HCT116 (cell line): Measurements from ENCODE around the gene VMP1. TPM values are rescaled to one million over a fixed set of nuclear protein-coding genes. Genes with fewer than 3 reads are reported as not detected.

Source experiments
- ATAC-seq: fragments of 200-7000 bp; cut with Tn5 transposase; 2 replicates; pipeline ENCODE4 v1.9.1; 2020; ENCODE audit warnings: mild to moderate bottlenecking, moderate library complexity
- BruUV-seq: library from RNA; stranded (reverse); fragments of 400-500 nt; replicated peaks from 2 replicates; lab custom pipeline; 2021; lab: Mats Ljungman, UMichigan
- CTCF ChIA-PET: fragments of 300-600 bp; sonication (Branson Sonifier 250); formaldehyde crosslinking; loops from one replicate; lab custom pipeline; 2021; ENCODE audit warnings: antibody characterized with exemption; lab: Charles Lee
- POLR2A ChIA-PET: fragments of 300-600, 350-600 bp; sonication (Branson Sonifier 250); formaldehyde crosslinking; loops from one replicate; lab custom pipeline; 2021; ENCODE audit warnings: antibody characterized with exemption; lab: Charles Lee
- RAD21 ChIA-PET, 2 experiments: fragments of 300-600 bp; sonication (Branson Sonifier 250); formaldehyde crosslinking; loops; one replicate each; lab custom pipeline; 2023; ENCODE audit warnings: low total read pairs in 2 of 2; ENCODE audit not compliant: uncharacterized antibody in 2 of 2, unreplicated experiment in 2 of 2, low non-redundant PET in 1 of 2; lab: Charles Lee
- DNase-seq: peaks from one replicate; pipeline ENCODE4 v3.0.0-alpha.2; 2010; ENCODE audit warnings: low read depth, low spot score
- H2AFZ ChIP-seq: fragments of 200-600 bp; shearing (Covaris generic), sonication (generic); 2 replicates; pipeline ENCODE4 v1.6.1; 2017; ENCODE audit warnings: low read depth, mixed run types, mixed read lengths, antibody characterized with exemption, low read length; ENCODE audit not compliant: poor library complexity, severe bottlenecking
- H3K27ac ChIP-seq: 2 replicates; pipeline ENCODE4 v1.5.1; 2012; ENCODE audit warnings: low read depth, low read length
- H3K27me3 ChIP-seq: fragments of 200-600 bp; sonication (generic); 2 replicates; pipeline ENCODE4 v1.6.1; 2016; ENCODE audit warnings: mixed run types, low read length, mixed read lengths; ENCODE audit not compliant: insufficient read depth
- H3K36me3 ChIP-seq, 2 experiments: fragments of 200-500 bp in 1 of 2; fragments of 200-600 bp in 1 of 2; sonication (Bioruptor generic) in 1 of 2; sonication (generic) in 1 of 2; 2 replicates each; pipeline versions ENCODE4 v1.5.1 to v1.6.1; 2014 to 2016; ENCODE audit warnings: low read length in 2 of 2, inconsistent platforms in 1 of 2, mixed read lengths in 1 of 2, mixed run types in 1 of 2; ENCODE audit not compliant: insufficient read depth in 2 of 2, control insufficient read depth in 1 of 2
- H3K4me1 ChIP-seq, 2 experiments: fragments of 200-600 bp in 1 of 2; sonication (generic) in 1 of 2; 2 replicates each; pipeline versions ENCODE4 v1.5.1 to v1.6.1; 2012 to 2017; ENCODE audit warnings: low read length in 2 of 2, inconsistent platforms in 1 of 2, mild to moderate bottlenecking in 1 of 2, mixed read lengths in 1 of 2, mixed run types in 1 of 2, moderate library complexity in 1 of 2; ENCODE audit not compliant: insufficient read depth in 2 of 2, control insufficient read depth in 1 of 2
- H3K4me2 ChIP-seq: fragments of 200-600 bp; sonication (generic); 2 replicates; pipeline ENCODE4 v1.6.1; 2017; ENCODE audit warnings: mixed run types, low read length, mixed read lengths
- H3K4me3 ChIP-seq, 2 experiments: fragments of 200-600 bp in 1 of 2; sonication (generic) in 1 of 2; replicated peaks in 1 of 2; 2 replicates each; pipeline ENCODE4 v1.5.1; 2011 to 2016; ENCODE audit warnings: low read length in 2 of 2, control low read depth in 1 of 2, low read depth in 1 of 2, mild to moderate bottlenecking in 1 of 2, mixed read lengths in 1 of 2, mixed run types in 1 of 2
- H3K79me2 ChIP-seq: fragments of 200-600 bp; sonication (generic); 2 replicates; pipeline ENCODE4 v1.6.1; 2017; ENCODE audit warnings: mild to moderate bottlenecking, mixed run types, low read length, moderate library complexity, mixed read lengths; ENCODE audit not compliant: insufficient read depth
- H3K9ac ChIP-seq: fragments of 200-600 bp; sonication (generic); 2 replicates; pipeline ENCODE4 v1.6.1; 2016; ENCODE audit warnings: low read length, mixed read lengths
- H3K9me2 ChIP-seq: fragments of 200-600 bp; sonication (generic), shearing (Covaris generic); 2 replicates; pipeline ENCODE4 v1.6.1; 2017; ENCODE audit warnings: mixed run types, mild to moderate bottlenecking, moderate library complexity; ENCODE audit not compliant: insufficient read depth
- H3K9me3 ChIP-seq, 2 experiments: fragments of 200-500 bp in 1 of 2; fragments of 200-600 bp in 1 of 2; sonication (Bioruptor generic) in 1 of 2; sonication (generic) in 1 of 2; 2 replicates each; pipeline ENCODE4 v1.6.1; 2014 to 2017; ENCODE audit warnings: low read length in 2 of 2, mixed read lengths in 2 of 2, inconsistent platforms in 1 of 2, low read depth in 1 of 2, mild to moderate bottlenecking in 1 of 2, mixed run types in 1 of 2, moderate library complexity in 1 of 2; ENCODE audit not compliant: control insufficient read depth in 1 of 2, insufficient read depth in 1 of 2
- H4K20me1 ChIP-seq: fragments of 200-600 bp; sonication (generic), shearing (Covaris generic); 2 replicates; pipeline ENCODE4 v1.6.1; 2017; ENCODE audit warnings: mixed run types, mild to moderate bottlenecking, moderate library complexity; ENCODE audit not compliant: insufficient read depth
- CBX3 ChIP-seq: IDR thresholded peaks from 2 replicates; pipeline ENCODE4 v1.6.1; 2012; ENCODE audit warnings: low read depth
- CEBPB ChIP-seq: IDR thresholded peaks from 2 replicates; pipeline ENCODE4 v1.6.1; 2012; ENCODE audit warnings: low read depth
- EGR1 ChIP-seq: IDR thresholded peaks from 2 replicates; pipeline ENCODE4 v1.6.1; 2012; ENCODE audit warnings: low read depth
- ELF1 ChIP-seq: IDR thresholded peaks from 2 replicates; pipeline ENCODE4 v1.6.1; 2012; ENCODE audit warnings: low read depth, borderline replicate concordance
- EZH2 ChIP-seq: fragments of 200-600 bp; sonication (generic); IDR thresholded peaks from 2 replicates; pipeline ENCODE4 v1.6.1; 2017; ENCODE audit warnings: antibody characterized with exemption, mixed run types
- EZH2phosphoT487 ChIP-seq: fragments of 200-600 bp; IDR thresholded peaks from 2 replicates; pipeline ENCODE4 v1.6.1; 2018; ENCODE audit warnings: antibody characterized with exemption, borderline replicate concordance
- POLR2A ChIP-seq: IDR thresholded peaks from 2 replicates; pipeline ENCODE4 v1.7.0; 2011; ENCODE audit warnings: borderline replicate concordance; ENCODE audit not compliant: insufficient read depth, insufficient read length; ENCODE audit errors: extremely low read depth
- POLR2AphosphoS5 ChIP-seq: IDR thresholded peaks from 2 replicates; pipeline ENCODE4 v1.6.1; 2011; ENCODE audit warnings: mild to moderate bottlenecking, low read depth, low read length, moderate library complexity
- RAD21 ChIP-seq: IDR thresholded peaks from 2 replicates; pipeline ENCODE4 v1.6.1; 2012; ENCODE audit warnings: low read depth, mild to moderate bottlenecking
- SP1 ChIP-seq: IDR thresholded peaks from 2 replicates; pipeline ENCODE4 v1.6.1; 2012; ENCODE audit warnings: low read depth
- SRF ChIP-seq: IDR thresholded peaks from 2 replicates; pipeline ENCODE4 v1.6.1; 2012; ENCODE audit warnings: low read depth
- TCF7L2 ChIP-seq: IDR thresholded peaks from 2 replicates; pipeline ENCODE4 v1.7.0; 2011; ENCODE audit warnings: borderline replicate concordance, inconsistent platforms; ENCODE audit not compliant: insufficient read depth, insufficient read length; ENCODE audit errors: extremely low read depth
- intact Hi-C: fragments of 100-400 bp; cut with micrococcal nuclease; formaldehyde crosslinking; loops from 2 replicates; pipeline ENCODE4 v1.10.0; 2022
- total RNA-seq: library from RNA; stranded (reverse); gene quantifications from one replicate; pipeline ENCODE4 v1.2.1, GENCODE V29; 2021; ENCODE audit not compliant: unreplicated experiment
- TF ChIP-seq, protein P1 (sequence below): IDR thresholded peaks from 2 replicates; pipeline ENCODE4 v1.6.1; 2012; ENCODE audit warnings: low read depth
- TF ChIP-seq, protein P2 (sequence below): IDR thresholded peaks from 2 replicates; pipeline ENCODE4 v1.6.1; 2011; ENCODE audit warnings: mild to moderate bottlenecking, low read length, moderate library complexity; ENCODE audit not compliant: insufficient replicate concordance; ENCODE audit errors: extremely low read depth
- TF ChIP-seq, protein P3 (sequence below): IDR thresholded peaks from 2 replicates; pipeline ENCODE4 v1.6.1; 2012

Gene VMP1
- total RNA-seq, 1 experiment from 2014 or later, result 366 TPM

DNA sequence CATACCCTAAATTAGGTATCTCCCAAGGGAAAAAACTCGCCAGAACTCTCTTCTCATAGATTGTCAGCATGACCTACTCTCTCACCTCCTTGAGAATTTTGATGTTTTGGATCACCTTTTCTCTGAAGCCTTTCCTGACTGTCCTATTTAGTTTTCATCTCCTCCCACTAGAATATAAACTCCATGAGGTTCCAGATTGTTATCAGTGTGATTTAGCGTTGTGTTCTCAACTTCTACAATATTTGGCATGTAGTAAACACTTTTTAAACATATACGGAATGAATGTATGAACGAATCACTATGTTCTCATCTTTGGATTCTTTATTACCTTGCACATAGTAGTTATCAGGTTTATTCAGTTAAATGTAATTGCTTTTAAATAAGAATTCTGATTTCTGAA is 88.7 kb downstream of the VMP1 start:
- H3K4me2 ChIP-seq, result no peak overlapping the region
- H3K36me3 ChIP-seq, result 0 out of 4 replicates have a peak, but pooled peaks cover 0 to 5% of the 10 kb centered on the region in 2 experiments
- ATAC-seq, result no peak
- ChIA-PET POLR2A (interaction anchor here (0.9 to 1.3 kb wide), 4 partner anchors 11 to 44 kb away, joined by 3 to 4 read pairs (median 3); no protein-coding TSS in a partner anchor), RAD21 (no interaction called here), CTCF (interaction anchor here (0.7 kb wide), 1 partner anchor 169 kb away, joined by 3 read pairs; no protein-coding TSS in a partner anchor)
- H3K9ac ChIP-seq, result no peak overlapping the region
- DNase-seq, result no peak
- TF ChIP-seq, protein P1, sequence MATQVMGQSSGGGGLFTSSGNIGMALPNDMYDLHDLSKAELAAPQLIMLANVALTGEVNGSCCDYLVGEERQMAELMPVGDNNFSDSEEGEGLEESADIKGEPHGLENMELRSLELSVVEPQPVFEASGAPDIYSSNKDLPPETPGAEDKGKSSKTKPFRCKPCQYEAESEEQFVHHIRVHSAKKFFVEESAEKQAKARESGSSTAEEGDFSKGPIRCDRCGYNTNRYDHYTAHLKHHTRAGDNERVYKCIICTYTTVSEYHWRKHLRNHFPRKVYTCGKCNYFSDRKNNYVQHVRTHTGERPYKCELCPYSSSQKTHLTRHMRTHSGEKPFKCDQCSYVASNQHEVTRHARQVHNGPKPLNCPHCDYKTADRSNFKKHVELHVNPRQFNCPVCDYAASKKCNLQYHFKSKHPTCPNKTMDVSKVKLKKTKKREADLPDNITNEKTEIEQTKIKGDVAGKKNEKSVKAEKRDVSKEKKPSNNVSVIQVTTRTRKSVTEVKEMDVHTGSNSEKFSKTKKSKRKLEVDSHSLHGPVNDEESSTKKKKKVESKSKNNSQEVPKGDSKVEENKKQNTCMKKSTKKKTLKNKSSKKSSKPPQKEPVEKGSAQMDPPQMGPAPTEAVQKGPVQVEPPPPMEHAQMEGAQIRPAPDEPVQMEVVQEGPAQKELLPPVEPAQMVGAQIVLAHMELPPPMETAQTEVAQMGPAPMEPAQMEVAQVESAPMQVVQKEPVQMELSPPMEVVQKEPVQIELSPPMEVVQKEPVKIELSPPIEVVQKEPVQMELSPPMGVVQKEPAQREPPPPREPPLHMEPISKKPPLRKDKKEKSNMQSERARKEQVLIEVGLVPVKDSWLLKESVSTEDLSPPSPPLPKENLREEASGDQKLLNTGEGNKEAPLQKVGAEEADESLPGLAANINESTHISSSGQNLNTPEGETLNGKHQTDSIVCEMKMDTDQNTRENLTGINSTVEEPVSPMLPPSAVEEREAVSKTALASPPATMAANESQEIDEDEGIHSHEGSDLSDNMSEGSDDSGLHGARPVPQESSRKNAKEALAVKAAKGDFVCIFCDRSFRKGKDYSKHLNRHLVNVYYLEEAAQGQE, result no peak
- TF ChIP-seq SP1, result no peak
- no peak for TF ChIP-seq EGR1
- no peak for TF ChIP-seq EZH2phosphoT487
- TF ChIP-seq ELF1, result no peak
- TF ChIP-seq, protein P2, sequence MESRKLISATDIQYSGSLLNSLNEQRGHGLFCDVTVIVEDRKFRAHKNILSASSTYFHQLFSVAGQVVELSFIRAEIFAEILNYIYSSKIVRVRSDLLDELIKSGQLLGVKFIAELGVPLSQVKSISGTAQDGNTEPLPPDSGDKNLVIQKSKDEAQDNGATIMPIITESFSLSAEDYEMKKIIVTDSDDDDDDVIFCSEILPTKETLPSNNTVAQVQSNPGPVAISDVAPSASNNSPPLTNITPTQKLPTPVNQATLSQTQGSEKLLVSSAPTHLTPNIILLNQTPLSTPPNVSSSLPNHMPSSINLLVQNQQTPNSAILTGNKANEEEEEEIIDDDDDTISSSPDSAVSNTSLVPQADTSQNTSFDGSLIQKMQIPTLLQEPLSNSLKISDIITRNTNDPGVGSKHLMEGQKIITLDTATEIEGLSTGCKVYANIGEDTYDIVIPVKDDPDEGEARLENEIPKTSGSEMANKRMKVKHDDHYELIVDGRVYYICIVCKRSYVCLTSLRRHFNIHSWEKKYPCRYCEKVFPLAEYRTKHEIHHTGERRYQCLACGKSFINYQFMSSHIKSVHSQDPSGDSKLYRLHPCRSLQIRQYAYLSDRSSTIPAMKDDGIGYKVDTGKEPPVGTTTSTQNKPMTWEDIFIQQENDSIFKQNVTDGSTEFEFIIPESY, result no peak
- TF ChIP-seq POLR2AphosphoS5, result no peak
- no peak for TF ChIP-seq POLR2A
- no peak for TF ChIP-seq TCF7L2
- TF ChIP-seq, protein P3, sequence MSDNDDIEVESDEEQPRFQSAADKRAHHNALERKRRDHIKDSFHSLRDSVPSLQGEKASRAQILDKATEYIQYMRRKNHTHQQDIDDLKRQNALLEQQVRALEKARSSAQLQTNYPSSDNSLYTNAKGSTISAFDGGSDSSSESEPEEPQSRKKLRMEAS, result no peak
- no peak for TF ChIP-seq CEBPB
- TF ChIP-seq CBX3, result no peak
- no peak for TF ChIP-seq EZH2
- no peak for TF ChIP-seq SRF
- no peak for TF ChIP-seq RAD21
- H3K4me1 ChIP-seq, result peaks cover 51 to 58% of the 10 kb centered on the region in 2 experiments
- no peak overlapping the region for H3K4me3 ChIP-seq
- intact Hi-C loops, result no loop called here
- H2AFZ ChIP-seq, result no peak overlapping the region
- H3K27me3 ChIP-seq, result no peaks in the 10 kb centered on the region
- BruUV-seq, result no TSS peak
- H3K27ac ChIP-seq, result no peak overlapping the region
- peaks cover 3% of the 10 kb centered on the region; the same call in 1 of the 2 replicates for H3K79me2 ChIP-seq
- H3K9me3 ChIP-seq, result no peaks in the 10 kb centered on the region
- H3K9me2 ChIP-seq, result no peaks in the 10 kb centered on the region
- no peaks in the 10 kb centered on the region for H4K20me1 ChIP-seq
